Mesenteric fat pad (tissue), 1 donor: ENCODE results near the gene STXBP1. TPM values are rescaled to one million over a fixed set of nuclear protein-coding genes. Genes with fewer than 3 reads are reported as not detected.
A peak's percentile ranks its signal among the peaks of the same experiment; 100 is the strongest.

Source experiments
- DNase-seq: peaks from one replicate; pipeline ENCODE4 v3.0.0-alpha.2; 2020; ENCODE audit warnings: low spot score
- total RNA-seq: library from RNA; stranded (reverse); fragmentation: NEBNext Ultra II Directional; extraction: Animal tissue kit (Norgen Biotek cat#: 25700); gene quantifications from one replicate; pipeline ENCODE4 v1.2.1, GENCODE V29; 2021
- donor health status: DM: yes; HTN: yes; CAD: no.

Gene STXBP1
- total RNA-seq, 1 donor from 2014 or later: 77.0 TPM

- no peak for DNase-seq
Measured at GRCh38 chr9:127689329-127690000, 77.4 kb downstream of the STXBP1 start.

GRCh38 chr9:127690735-127691134, 78.7 kb downstream of the STXBP1 start:
- DNase-seq: no peak

DNA sequence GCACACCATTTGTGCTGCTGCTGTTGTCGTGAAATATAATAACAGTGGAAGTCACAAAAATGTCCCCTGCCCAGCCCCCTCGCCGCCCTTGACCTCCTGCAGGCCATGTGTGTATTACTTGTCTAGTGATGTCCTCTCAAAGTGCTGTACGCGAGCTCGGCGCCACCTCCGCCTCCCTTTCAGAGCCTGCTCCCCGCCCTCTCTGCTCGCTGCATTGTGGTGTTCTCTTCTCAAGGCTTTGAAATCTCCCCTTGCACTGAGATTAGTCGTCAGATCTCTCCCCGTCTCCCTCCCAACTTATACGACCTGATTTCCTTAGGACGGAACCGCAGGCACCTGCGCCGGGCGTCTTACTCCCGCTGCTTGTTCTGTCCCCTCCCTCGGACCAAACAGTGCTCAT, 80.0 kb downstream of the STXBP1 start:
- no peak for DNase-seq

DNA sequence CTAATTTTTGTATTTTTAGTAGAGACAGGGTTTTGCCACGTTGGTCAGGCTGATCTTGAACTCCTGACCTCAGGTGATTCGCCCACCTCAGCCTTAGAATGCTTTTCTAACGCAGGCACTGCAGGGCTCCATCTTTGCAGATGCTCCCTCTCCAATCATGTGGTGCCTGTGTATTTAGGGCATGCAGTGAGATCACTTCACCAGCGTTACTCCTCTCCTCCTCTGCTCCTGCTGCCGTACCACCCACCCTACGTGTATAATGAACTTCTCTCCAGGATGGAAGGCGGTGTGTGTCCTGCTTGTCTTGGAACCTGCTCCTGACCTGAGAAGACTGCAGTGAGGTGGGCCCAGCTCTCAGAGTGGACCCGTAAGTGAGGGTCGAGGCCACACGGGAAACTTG, 81.1 kb downstream of the STXBP1 start:
- DNase-seq: no peak

DNA sequence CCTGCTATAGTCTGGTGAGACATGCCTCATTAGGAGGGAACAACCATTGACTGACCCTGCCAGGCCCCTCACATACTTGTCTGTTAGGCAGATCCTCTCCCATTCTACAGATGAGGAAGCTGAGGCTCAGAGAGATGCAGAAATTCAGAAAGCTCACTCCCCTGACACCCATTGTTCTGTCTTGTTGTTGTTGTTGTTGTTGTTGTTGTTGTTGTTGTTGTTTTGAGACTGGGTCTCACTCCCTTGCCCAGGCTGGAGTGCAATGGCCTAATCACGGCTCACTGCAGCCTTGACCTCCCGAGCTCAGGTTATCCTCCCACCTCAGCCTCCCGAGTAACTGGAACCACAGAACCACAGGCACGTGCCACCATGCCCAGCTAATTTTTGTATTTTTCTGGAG, 81.6 kb downstream of the STXBP1 start:
- no peak for DNase-seq

DNA sequence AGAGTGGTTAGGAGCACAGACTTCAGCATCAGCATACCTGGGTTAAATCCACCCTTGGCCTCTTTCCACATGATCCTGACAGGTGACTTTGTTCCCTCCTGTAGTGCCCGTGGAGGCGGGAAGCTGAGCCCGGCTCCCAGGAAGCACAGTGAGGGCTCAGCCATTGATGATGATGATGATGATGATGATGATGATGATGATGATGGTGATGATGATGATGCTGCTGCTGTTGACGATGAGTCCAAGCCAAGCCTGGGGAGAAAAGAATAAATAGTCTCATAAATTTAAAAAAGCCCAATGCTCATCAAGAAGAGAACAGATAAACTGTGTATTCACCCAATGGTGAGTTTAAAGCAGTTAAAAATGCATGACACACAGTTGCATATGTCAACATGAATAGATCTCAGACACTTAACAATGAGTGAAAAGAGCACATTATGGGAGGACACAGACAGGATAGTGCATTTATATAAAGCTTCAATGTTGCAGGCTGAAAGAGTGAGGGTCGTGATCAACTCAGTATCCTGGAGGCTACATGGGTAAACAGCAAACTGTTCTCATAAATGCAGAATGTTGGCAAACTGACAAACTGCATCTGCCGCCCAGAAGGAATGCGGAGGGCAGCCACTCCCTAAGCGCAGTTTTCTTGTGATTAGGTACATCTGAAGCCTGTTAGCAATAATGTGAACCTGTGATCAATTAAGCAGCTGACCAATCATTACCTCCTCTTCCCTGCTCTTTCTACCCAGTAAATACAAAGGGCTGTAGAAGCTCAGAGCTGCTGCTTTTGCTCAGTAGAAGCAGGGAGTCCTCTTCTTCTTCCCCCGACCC, 83.0 kb downstream of the STXBP1 start:
- DNase-seq: no peak

- DNase-seq: no peak
Measured at GRCh38 chr9:127697575-127697974, 85.5 kb downstream of the STXBP1 start.

DNA sequence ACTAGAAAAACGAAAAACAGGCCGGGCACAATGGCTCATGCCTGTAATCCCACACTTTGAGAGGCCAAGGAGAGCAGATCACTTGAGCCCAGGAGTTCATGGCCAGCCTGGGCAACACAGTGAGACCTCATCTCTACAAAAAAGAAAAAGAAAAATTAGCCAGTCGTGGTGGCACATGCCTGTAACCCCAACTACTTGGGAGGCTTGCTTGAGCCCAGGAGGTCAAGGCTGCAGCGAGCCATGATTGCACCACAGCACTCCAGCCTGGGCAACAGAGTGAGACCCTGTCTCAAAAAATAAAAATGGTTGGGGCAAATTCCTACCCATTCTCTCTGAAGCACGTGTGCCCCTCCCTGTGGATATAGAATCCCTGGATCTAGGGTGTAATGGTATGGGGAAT, 86.3 kb downstream of the STXBP1 start:
- DNase-seq: no peak

DNA sequence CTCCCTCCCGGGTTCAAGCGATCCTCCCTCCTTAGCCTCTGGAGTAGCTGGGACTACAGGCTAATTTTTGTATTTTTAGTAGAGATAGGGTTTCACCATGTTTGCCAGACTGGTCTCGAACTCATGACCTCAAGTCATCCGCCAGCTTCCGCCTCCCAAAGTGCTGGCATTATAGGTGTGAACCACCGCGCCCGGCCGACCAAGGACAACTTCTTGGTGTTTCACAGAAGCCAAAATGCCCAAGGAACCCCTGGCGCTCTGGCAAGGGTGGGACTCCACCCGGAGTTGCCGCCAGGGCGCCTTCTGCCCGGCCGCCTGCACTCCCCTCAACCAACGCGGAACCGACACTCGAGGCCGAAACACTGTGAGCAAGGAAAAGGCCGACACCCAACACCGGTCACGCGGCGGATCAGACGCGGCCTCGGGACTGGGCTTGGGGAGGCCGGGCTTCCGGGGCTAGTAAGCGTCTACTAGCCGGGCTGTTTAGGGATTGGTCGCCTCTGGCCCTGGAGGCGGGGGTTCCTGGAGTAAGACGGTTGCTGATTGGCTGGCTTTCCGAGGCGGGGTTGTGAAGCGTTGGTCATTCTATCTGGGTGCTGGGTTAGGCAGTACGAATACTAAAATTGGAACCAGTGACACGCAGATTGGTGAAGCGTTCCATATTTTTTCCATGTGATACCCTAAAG, 87.1 kb downstream of the STXBP1 start:
- peak; percentile 96 for DNase-seq

- DNase-seq: no peak
Measured at GRCh38 chr9:127700140-127700539, 88.1 kb downstream of the STXBP1 start.

- no peak for DNase-seq
Measured at GRCh38 chr9:127700594-127701255, 88.6 kb downstream of the STXBP1 start.

DNA sequence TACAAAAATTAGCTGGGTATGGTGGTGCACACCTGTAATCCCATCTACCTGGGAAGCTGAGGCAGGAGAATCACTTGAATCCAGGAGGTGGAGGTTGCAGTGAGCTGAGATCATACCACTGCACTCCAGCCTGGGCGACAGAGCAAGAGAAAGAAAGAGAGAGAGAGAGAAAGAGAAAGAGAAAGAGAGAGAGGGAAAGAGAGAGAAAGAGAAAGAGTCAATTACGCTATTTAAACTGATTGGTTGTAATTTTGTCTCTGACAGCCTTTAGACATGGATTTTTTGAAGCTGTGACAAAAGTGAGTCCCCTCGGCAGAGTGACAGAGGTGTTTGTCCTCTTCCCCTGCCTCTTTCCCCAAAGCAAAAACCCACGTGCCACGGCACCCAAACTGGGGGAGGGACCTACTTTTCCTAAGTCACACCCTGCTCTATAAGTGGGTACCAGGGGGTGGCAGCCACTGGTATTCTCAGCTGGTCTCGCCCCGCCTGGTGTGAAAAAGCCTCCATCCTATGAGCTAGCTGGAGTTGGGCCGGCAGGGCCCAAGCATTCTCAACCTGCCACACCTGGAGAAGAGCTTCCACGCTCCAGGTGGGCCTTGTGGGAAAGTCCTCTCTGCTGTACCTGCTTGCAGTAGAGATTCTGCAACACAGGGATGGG, 91.3 kb downstream of the STXBP1 start:
- DNase-seq: no peak

- DNase-seq: no peak
Measured at GRCh38 chr9:127705577-127706379, 93.7 kb downstream of the STXBP1 start.

DNA sequence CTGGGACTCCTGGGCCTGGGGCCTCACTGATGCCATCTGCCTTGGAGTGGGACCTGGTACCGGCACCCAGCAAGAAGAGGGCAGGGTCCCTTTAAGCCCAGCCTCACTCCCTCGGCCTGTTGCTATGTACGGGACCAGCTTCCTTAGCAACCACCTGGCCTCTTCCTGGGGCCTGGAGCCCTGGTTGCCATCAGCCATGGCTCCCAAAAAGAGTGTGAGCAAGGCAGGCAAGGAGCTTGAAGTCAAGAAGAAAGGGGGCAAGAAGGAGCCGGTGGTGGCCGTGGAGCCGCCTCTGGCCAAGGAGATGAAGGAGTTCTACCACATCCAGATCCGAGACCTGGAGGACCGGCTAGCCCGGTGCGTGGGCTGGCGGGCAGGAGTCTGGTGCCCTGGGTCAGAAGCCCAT, 94.8 kb downstream of the STXBP1 start, which contains the start of gene CFAP157:
Gene CFAP157, plus strand, starts transcription at position 153 of the 406 bp plus-strand sequence. Its CDS starts 44 bp downstream, at position 197.
- no peak for DNase-seq

GRCh38 chr9:127707766-127708165, 95.7 kb downstream of the STXBP1 start:
- DNase-seq: no peak

DNA sequence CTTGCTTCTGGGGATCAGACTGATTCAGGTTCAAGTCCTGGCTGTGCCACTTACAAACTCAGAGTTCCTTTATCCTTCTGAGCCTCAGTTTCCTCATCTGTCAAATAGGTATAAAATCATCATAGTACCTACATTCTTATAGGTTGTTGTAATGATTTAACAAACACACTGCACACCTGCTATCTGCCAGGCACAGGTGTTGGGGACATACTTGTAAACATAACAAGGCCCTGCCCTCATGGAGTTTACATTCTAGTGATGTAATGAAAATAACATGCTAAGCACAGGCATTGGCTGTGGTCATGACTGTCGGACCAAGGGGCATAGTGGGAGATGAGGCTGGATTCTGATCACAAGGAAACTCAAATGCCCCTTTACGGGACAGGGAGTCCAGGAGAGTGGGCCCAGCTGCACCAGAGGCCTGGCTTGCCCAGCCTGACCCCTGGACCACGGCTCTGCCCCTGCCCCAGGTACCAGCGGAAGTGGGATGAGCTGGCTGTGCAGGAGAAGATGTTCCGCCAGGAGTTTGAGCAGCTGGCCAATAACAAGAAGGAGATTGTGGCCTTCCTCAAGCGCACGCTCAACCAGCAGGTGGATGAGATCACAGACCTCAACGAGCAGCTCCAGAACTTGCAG, 97.0 kb downstream of the STXBP1 start:
- DNase-seq: no peak

GRCh38 chr9:127710204-127710783, 98.2 kb downstream of the STXBP1 start:
- DNase-seq: no peak

DNA sequence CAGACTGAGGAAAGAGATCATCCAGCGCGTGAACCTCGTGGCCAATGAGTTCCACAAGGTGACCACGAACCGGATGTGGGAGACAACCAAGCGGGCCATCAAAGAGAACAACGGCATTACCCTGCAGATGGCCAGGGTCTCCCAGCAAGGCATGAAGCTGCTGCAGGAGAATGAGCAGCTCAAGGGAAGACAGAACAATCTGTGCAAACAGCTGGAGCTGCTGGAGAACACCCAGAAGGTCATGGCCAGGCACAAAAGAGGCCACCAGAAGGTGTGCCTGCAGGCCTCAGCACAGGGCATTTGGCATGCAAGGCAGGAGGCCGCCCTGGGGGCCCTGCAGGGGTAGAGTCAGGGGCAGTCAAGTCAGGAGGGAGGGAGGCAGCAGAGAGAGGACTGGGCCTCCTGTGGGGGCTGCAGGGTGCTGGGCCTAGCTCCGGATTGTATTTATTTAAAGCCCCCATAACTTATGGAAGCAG, 99.2 kb downstream of the STXBP1 start:
- no peak for DNase-seq

DNA sequence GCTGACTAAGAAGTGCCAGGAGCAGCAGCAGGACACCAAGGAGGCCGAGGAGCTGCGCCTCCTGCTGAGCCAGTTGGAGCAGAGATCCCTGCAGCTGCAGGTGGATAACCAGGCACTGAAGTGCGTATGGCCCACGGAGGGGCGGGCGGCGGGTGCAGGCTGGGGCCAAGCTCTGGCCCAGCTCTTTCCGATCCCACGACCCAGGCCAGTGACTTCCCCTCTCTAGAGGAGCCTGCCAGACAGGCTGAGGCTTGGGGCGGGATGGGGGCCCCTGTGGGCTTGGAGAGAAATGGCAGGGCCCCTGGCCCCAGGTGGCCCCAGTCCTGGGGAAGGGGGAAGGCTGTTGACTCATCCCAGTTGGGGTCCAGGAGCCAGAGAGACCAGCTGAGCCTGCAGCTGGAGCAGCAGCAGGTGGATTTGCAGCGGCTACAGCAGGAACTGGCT, 99.8 kb downstream of the STXBP1 start:
- DNase-seq: no peak
